Adrenal gland (tissue), 12 donors: ENCODE measurements around the gene RPS14. TPM values are rescaled to one million over a fixed set of nuclear protein-coding genes. Genes with fewer than 3 reads are reported as not detected.

ENCODE experiments used
- DNase-seq, 7 donors: peaks; one replicate each; pipeline ENCODE4 v3.0.0-alpha.2; 2019 to 2020
- H3K27ac ChIP-seq, 5 donors: fragments of 200-600 bp; sonication (generic) in 4 of 5; 1 replicate in 3 of 5; 2 replicates in 2 of 5; pipeline versions ENCODE4 v1.5.1 to v1.8.0; 2016 to 2020; ENCODE audit warnings: mild to moderate bottlenecking in 1 of 5
- H3K27me3 ChIP-seq: fragments of 200-600 bp; 2 replicates; pipeline ENCODE4 v1.8.0; 2021
- H3K36me3 ChIP-seq, 2 donors: fragments of 200-600 bp; replicated peaks in 1 of 2; 1 replicate in 1 of 2; 2 replicates in 1 of 2; pipeline versions ENCODE4 v1.5.1 to v1.8.0; 2018 to 2022
- H3K4me1 ChIP-seq, 2 donors: fragments of 200-600 bp; replicated peaks in 1 of 2; 1 replicate in 1 of 2; 2 replicates in 1 of 2; pipeline versions ENCODE4 v1.5.1 to v1.8.0; 2018 to 2021
- H3K4me3 ChIP-seq, 4 donors: fragments of 200-600 bp; sonication (generic) in 3 of 4; one replicate each; pipeline ENCODE4 v1.5.1; 2016 to 2018
- H3K9me3 ChIP-seq, 3 donors: fragments of 200-600 bp; sonication (generic) in 1 of 3; replicated peaks in 1 of 3; 1 replicate in 2 of 3; 2 replicates in 1 of 3; pipeline versions ENCODE4 v1.5.1 to v1.8.0; 2016 to 2021
- CTCF ChIP-seq, 6 experiments: fragments of 450-650 bp in 4 of 6; fragments of 200-600 bp in 2 of 6; sonication (generic) in 1 of 6; IDR thresholded peaks; 1 replicate in 5 of 6; 2 replicates in 1 of 6; pipeline versions ENCODE4 v1.5.1 to v1.8.0; 2016 to 2021; ENCODE audit warnings: antibody characterized with exemption in 6 of 6, mild to moderate bottlenecking in 2 of 6, moderate library complexity in 1 of 6
- POLR2A ChIP-seq, 2 donors: fragments of 450-650 bp; IDR thresholded peaks; one replicate each; pipeline ENCODE4 v1.6.1; 2017; ENCODE audit warnings: antibody characterized with exemption in 2 of 2, mild to moderate bottlenecking in 2 of 2, moderate library complexity in 1 of 2
- WGBS, 4 donors: extraction: QIAGEN DNeasy Blood & Tissue Kit in 2 of 4; methylation state at CpG; one replicate each; pipeline versions ENCODE4 v1.1.5 to v1.1.7; 2013 to 2017; 5-methylcytosine and 5-hydroxymethylcytosine counted together
- intact Hi-C, 2 donors: fragments of 100-400 bp; cut with DNase I; formaldehyde crosslinking; loops; one replicate each; pipeline versions ENCODE4 v1.14.1 to v1.15.0; 2022 to 2023
- polyA plus RNA-seq, 3 donors: library from polyadenylated mRNA; stranded (reverse); fragments of 200-250 nt in 2 of 3; fragments of 350-450 nt in 1 of 3; fragmentation: Illumina TruSeq in 1 of 3; extraction: RNeasy Lipid Tissue Mini Kit (QIAGEN cat#74804) in 1 of 3; gene quantifications; one replicate each; pipeline ENCODE4 v1.2.3, GENCODE V29; 2013 to 2014
- total RNA-seq, 9 donors: library from RNA; depleted of rRNA in 4 of 9; stranded (reverse); fragments of >200 nt in 4 of 9; fragments of 120-200 nt in 1 of 9; fragmentation: NEBNext Ultra II Directional in 1 of 9; extraction: Animal tissue kit (Norgen Biotek cat#: 25700) in 1 of 9; gene quantifications; one replicate each; pipeline versions ENCODE4 v1.1.0 to v1.2.4, GENCODE V29; 2013 to 2023
- donor health status: healthy with polysubstance abuse.
- donor health status: Bipolar disorder and iron deficiency.
- donor health status: DM: yes; HTN: yes; CAD: no.
- donor health status: DM: no; HTN: no; CAD: no.
- donor health status: DM: no; HTN: no; CAD: no.
- donor health status: DM: yes; HTN: yes; CAD: no.

The RPS14 gene
- total and polyA plus RNA-seq, 12 donors: 1,067 to 3,506 (median 1,891) TPM

- intact Hi-C loops: no loop called here
These were observed 3.4 kb upstream of the RPS14 start for GRCh38 chr5:150452914-150453313.

GRCh38 chr5:150451594-150451993, 2.1 kb upstream of the RPS14 start:
- no peak for DNase-seq
- H3K4me3 ChIP-seq: no peak overlapping the region
- peaks cover 0 to 17% of the 10 kb centered on the region in 2 donors for H3K36me3 ChIP-seq
- no peak for TF ChIP-seq CTCF (IDR thresholded peaks at IDR 0.05)
- 83 to 94% (median 93%) methylated on average over 1 of the region's 1 CpG for WGBS, 4 donors
- H3K27me3 ChIP-seq: no peaks in the 10 kb centered on the region
- H3K4me1 ChIP-seq: peaks cover 10 to 16% of the 10 kb centered on the region in 2 donors
- intact Hi-C loops: no loop called here
- H3K9me3 ChIP-seq: no peaks in the 10 kb centered on the region
- no peak overlapping the region for H3K27ac ChIP-seq

More at GRCh38 chr5:150452914-150453313, 3.4 kb upstream of the RPS14 start:
- Histone ChIP-seq H3K27me3 (no peaks in the 10 kb centered on the region), H3K4me1 (peaks cover 8 to 9% of the 10 kb centered on the region in 2 donors), H3K36me3 (peaks cover 0 to 4% of the 10 kb centered on the region in 2 donors), H3K9me3 (no peaks in the 10 kb centered on the region), H3K4me3 (no peak overlapping the region), H3K27ac (no peak overlapping the region)
- DNase-seq: no peak
- TF ChIP-seq CTCF (IDR thresholded peaks at IDR 0.05) (no peak), POLR2A (IDR thresholded peaks at IDR 0.05) (no peak)
- WGBS, 4 donors: 92 to 96% (median 94%) methylated on average over 4 of the region's 4 CpGs

GRCh38 chr5:150448952-150449516, 505 bp downstream of the RPS14 start:
- no peaks in the 10 kb centered on the region for H3K9me3 ChIP-seq
- intact Hi-C loops: no loop called here
- TF ChIP-seq POLR2A (IDR thresholded peaks at IDR 0.05) (no peak), CTCF (IDR thresholded peaks at IDR 0.05) (no peak)
- H3K27me3 ChIP-seq: no peaks in the 10 kb centered on the region
- H3K4me1 ChIP-seq: peaks cover 10 to 16% of the 10 kb centered on the region in 2 donors
- peaks cover 0 to 43% of the 10 kb centered on the region in 2 donors for H3K36me3 ChIP-seq
- H3K27ac ChIP-seq: peak overlapping the region; percentile 64 to 99 (median 97)
- peak in 2 of 7 donors; percentile 39 to 40 for DNase-seq
- 0 to 1% (median 0%) methylated on average over 26 to 31 of the region's 31 CpGs for WGBS, 4 donors
- H3K4me3 ChIP-seq: peak overlapping the region; percentile 18 to 84 (median 56)

GRCh38 chr5:150448334-150448733, 1.2 kb downstream of the RPS14 start:
- TF ChIP-seq CTCF (IDR thresholded peaks at IDR 0.05) (no peak), POLR2A (IDR thresholded peaks at IDR 0.05) (no peak)
- no peaks in the 10 kb centered on the region for H3K9me3 ChIP-seq
- H3K27me3 ChIP-seq: no peaks in the 10 kb centered on the region
- intact Hi-C loops: no loop called here
- peak overlapping the region in 3 of 5 donors; percentile 84 to 99 (median 97) for H3K27ac ChIP-seq
- H3K4me3 ChIP-seq: peak overlapping the region in 2 of 4 donors; percentile 43 to 70
- 6 to 15% (median 9%) methylated on average over 4 of the region's 4 CpGs for WGBS, 4 donors
- DNase-seq: peak in 1 of 7 donors; percentile 12
- H3K4me1 ChIP-seq: peaks cover 10 to 16% of the 10 kb centered on the region in 2 donors
- H3K36me3 ChIP-seq: peaks cover 0 to 50% of the 10 kb centered on the region in 2 donors
